Smooth muscle cell (in vitro differentiated cells): ENCODE data around the gene FAM13C. TPM values are rescaled to one million over a fixed set of nuclear protein-coding genes. Genes with fewer than 3 reads are reported as not detected.

ENCODE experiments used
- DNase-seq: peaks from one replicate; lab custom pipeline; 2025; ENCODE audit not compliant: unreplicated experiment; lab: John Stamatoyannopoulos, UW
- H2AFZ ChIP-seq: fragments of 200-600 bp; sonication (generic); 2 replicates; pipeline ENCODE4 v1.6.0; 2016; ENCODE audit warnings: antibody characterized with exemption, low read depth, mild to moderate bottlenecking
- H3F3A ChIP-seq: fragments of 200-600 bp; sonication (generic); 2 replicates; pipeline ENCODE4 v1.6.0; 2017; ENCODE audit warnings: antibody characterized with exemption, low read depth
- H3K27ac ChIP-seq: fragments of 200-600 bp; sonication (generic); 2 replicates; pipeline ENCODE4 v1.5.1; 2016; ENCODE audit warnings: low read depth, mild to moderate bottlenecking
- H3K27me3 ChIP-seq: fragments of 200-600 bp; sonication (generic); 2 replicates; pipeline ENCODE4 v1.6.1; 2016; ENCODE audit warnings: low read depth, mild to moderate bottlenecking
- H3K36me3 ChIP-seq: fragments of 200-600 bp; sonication (generic); 2 replicates; pipeline ENCODE4 v1.5.1; 2016; ENCODE audit warnings: low read depth
- H3K4me1 ChIP-seq: fragments of 200-600 bp; sonication (generic); 2 replicates; pipeline ENCODE4 v1.5.1; 2016; ENCODE audit warnings: low read depth
- H3K4me2 ChIP-seq: fragments of 200-600 bp; sonication (generic); 2 replicates; pipeline ENCODE4 v1.6.0; 2016; ENCODE audit warnings: mild to moderate bottlenecking
- H3K4me3 ChIP-seq: fragments of 200-600 bp; sonication (generic); 2 replicates; pipeline ENCODE4 v1.5.1; 2016; ENCODE audit warnings: mild to moderate bottlenecking
- H3K79me2 ChIP-seq: fragments of 200-600 bp; sonication (generic); 2 replicates; pipeline ENCODE4 v1.6.0; 2016; ENCODE audit warnings: low read depth, mild to moderate bottlenecking
- H3K9ac ChIP-seq: fragments of 200-600 bp; sonication (generic); 2 replicates; pipeline ENCODE4 v1.6.0; 2016; ENCODE audit warnings: low read depth
- H3K9me3 ChIP-seq: fragments of 200-600 bp; sonication (generic); replicated peaks from 2 replicates; pipeline ENCODE4 v1.5.1; 2016; ENCODE audit warnings: low read depth
- H4K20me1 ChIP-seq: fragments of 200-600 bp; sonication (generic); 2 replicates; pipeline ENCODE4 v1.6.0; 2016; ENCODE audit warnings: low read depth
- CTCF ChIP-seq: fragments of 200-600 bp; sonication (generic); IDR thresholded peaks from 2 replicates; pipeline ENCODE4 v1.5.1; 2017; ENCODE audit warnings: borderline replicate concordance, mild to moderate bottlenecking, antibody characterized with exemption; ENCODE audit not compliant: insufficient read depth, poor library complexity, severe bottlenecking
- WGBS: methylation state at CpG from one replicate; pipeline ENCODE4 v1.1.7; 2016; ENCODE audit warnings: low lambda C conversion rate; 5-methylcytosine and 5-hydroxymethylcytosine counted together
- polyA plus RNA-seq: library from polyadenylated mRNA; unstranded; fragments of >200 nt; fragmentation: Nextera tagmentation; extraction: Ambion mirVana; gene quantifications from 2 replicates; pipeline ENCODE4 v1.2.1, GENCODE V29; 2016
- total RNA-seq: library from RNA; depleted of rRNA; stranded (reverse); fragments of >200 nt; gene quantifications from 2 replicates; pipeline ENCODE4 v1.2.3, GENCODE V29; 2014

FAM13C gene
- total and polyA plus RNA-seq, 2 experiments from 2014 or later: not detected

DNA sequence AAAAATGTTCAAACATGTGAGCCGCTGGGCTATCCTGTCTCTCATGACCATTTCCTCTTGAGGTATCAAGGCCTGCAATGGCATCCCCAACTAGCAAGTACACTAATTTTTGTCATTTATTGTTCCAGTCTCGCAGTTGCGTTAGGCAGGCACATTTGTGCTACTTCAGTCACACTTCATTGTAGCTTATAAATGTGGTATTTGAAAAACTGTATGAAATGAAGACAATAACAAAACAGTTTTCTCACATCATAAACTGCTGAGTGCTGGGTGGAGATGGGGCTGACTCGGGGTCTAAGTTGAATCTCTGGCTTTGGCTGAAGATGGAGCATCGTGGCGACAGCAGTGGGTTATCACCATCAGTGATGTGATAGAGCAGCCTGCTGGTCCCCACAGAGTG, 92.7 kb downstream of the FAM13C start:
- TF ChIP-seq CTCF: no peak
- H4K20me1 ChIP-seq: no peaks in the 10 kb centered on the region
- H2AFZ ChIP-seq: no peak overlapping the region
- peaks cover 30% of the 10 kb centered on the region for H3K27me3 ChIP-seq
- no peaks in the 10 kb centered on the region for H3K4me1 ChIP-seq
- no peaks in the 10 kb centered on the region for H3F3A ChIP-seq
- no peaks in the 10 kb centered on the region for H3K79me2 ChIP-seq
- H3K36me3 ChIP-seq: no peaks in the 10 kb centered on the region
- H3K4me2 ChIP-seq: no peak overlapping the region
- H3K27ac ChIP-seq: no peak overlapping the region
- WGBS: 91% methylated on average over 6 of the region's 6 CpGs
- no peak overlapping the region for H3K4me3 ChIP-seq
- no peaks in the 10 kb centered on the region for H3K9me3 ChIP-seq
- DNase-seq: no peak
- H3K9ac ChIP-seq: no peak overlapping the region

- Histone ChIP-seq H4K20me1 (no peaks in the 10 kb centered on the region), H3K4me3 (no peak overlapping the region), H2AFZ (no peak overlapping the region), H3F3A (no peaks in the 10 kb centered on the region), H3K4me2 (no peak overlapping the region), H3K36me3 (no peaks in the 10 kb centered on the region), H3K9me3 (no peaks in the 10 kb centered on the region), H3K4me1 (no peaks in the 10 kb centered on the region), H3K79me2 (no peaks in the 10 kb centered on the region), H3K9ac (no peak overlapping the region), H3K27me3 (peaks cover 30% of the 10 kb centered on the region), H3K27ac (no peak overlapping the region)
- no peak for DNase-seq
- TF ChIP-seq CTCF: no peak
- WGBS: 94% methylated on average over 7 of the region's 7 CpGs
Measured at GRCh38 chr10:59268460-59268859, 93.9 kb downstream of the FAM13C start.

DNA sequence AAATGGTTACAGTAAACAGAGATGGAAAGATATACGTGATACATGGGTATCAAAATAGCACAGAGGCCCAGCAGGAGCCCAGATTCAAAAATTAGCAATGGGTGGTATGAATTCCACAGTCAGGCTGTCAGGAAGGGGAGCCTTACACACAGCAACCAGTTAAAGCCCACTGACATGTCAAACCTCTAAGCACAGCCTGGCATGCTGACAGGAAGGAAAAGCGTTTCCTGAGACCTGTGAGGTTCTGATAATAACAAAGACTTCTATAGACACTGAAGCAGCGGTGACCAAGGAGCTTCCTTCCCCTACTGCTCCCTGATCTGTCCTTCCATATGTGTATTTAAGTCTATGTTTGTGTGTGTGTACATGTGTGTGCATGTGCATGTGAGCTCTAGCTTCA, 96.0 kb downstream of the FAM13C start:
- H3F3A ChIP-seq: no peaks in the 10 kb centered on the region
- H3K9ac ChIP-seq: no peak overlapping the region
- no peaks in the 10 kb centered on the region for H3K79me2 ChIP-seq
- H2AFZ ChIP-seq: no peak overlapping the region
- no peaks in the 10 kb centered on the region for H4K20me1 ChIP-seq
- DNase-seq: no peak
- WGBS: 53% methylated on average over 3 of the region's 3 CpGs
- H3K4me1 ChIP-seq: no peaks in the 10 kb centered on the region
- TF ChIP-seq CTCF: no peak
- H3K27ac ChIP-seq: no peak overlapping the region
- no peak overlapping the region for H3K4me3 ChIP-seq
- H3K4me2 ChIP-seq: no peak overlapping the region
- no peaks in the 10 kb centered on the region for H3K36me3 ChIP-seq
- no peaks in the 10 kb centered on the region for H3K9me3 ChIP-seq
- peaks cover 36% of the 10 kb centered on the region for H3K27me3 ChIP-seq

- Histone ChIP-seq H3K9me3 (no peaks in the 10 kb centered on the region), H3K27ac (no peak overlapping the region), H3K79me2 (no peaks in the 10 kb centered on the region), H3K4me3 (no peak overlapping the region), H4K20me1 (no peaks in the 10 kb centered on the region), H3K4me2 (no peak overlapping the region), H3K4me1 (no peaks in the 10 kb centered on the region), H3K9ac (no peak overlapping the region), H3F3A (no peaks in the 10 kb centered on the region), H3K27me3 (peaks cover 32% of the 10 kb centered on the region), H3K36me3 (no peaks in the 10 kb centered on the region), H2AFZ (no peak overlapping the region)
- TF ChIP-seq CTCF: no peak
- DNase-seq: no peak
- 41% methylated on average over 5 of the region's 5 CpGs for WGBS
Measured at GRCh38 chr10:59265141-59265540, 97.2 kb downstream of the FAM13C start.
